HEK293T (cell line): ENCODE results near the gene NT5DC1.

ENCODE experiments used
- CTCF ChIA-PET: fragments of 350-600 bp; formaldehyde crosslinking; extraction: SDS; loops from one replicate; lab custom pipeline; 2021; ENCODE audit warnings: antibody characterized with exemption, inconsistent platforms; lab: Yijun Ruan, JAX
- POLR2A ChIA-PET: fragments of 350-600 bp; formaldehyde crosslinking; extraction: SDS; loops from one replicate; lab custom pipeline; 2020; ENCODE audit warnings: antibody characterized with exemption, inconsistent platforms; lab: Yijun Ruan, JAX
- DNase-seq: peaks from one replicate; pipeline ENCODE4 v3.0.0; 2012; ENCODE audit warnings: mixed read lengths; ENCODE audit errors: extremely low spot score
- ARNT ChIP-seq: fragments of 450-650 bp; IDR thresholded peaks from 2 replicates; pipeline ENCODE4 v1.6.1; 2017; ENCODE audit warnings: mild to moderate bottlenecking
- BHLHE40 ChIP-seq: fragments of 450-650 bp; IDR thresholded peaks from 2 replicates; pipeline ENCODE4 v1.6.1; 2016; ENCODE audit warnings: mild to moderate bottlenecking, moderate library complexity, borderline replicate concordance
- CTBP1 ChIP-seq: fragments of 450-650 bp; IDR thresholded peaks from 2 replicates; pipeline ENCODE4 v1.6.1; 2016; ENCODE audit warnings: borderline replicate concordance
- ELF4 ChIP-seq: fragments of 450-650 bp; IDR thresholded peaks from 2 replicates; pipeline ENCODE4 v1.6.1; 2017; ENCODE audit warnings: antibody characterized with exemption
- FOXA1 ChIP-seq: fragments of 450-650 bp; IDR thresholded peaks from 2 replicates; pipeline ENCODE4 v1.6.1; 2016; ENCODE audit warnings: mild to moderate bottlenecking
- FOXK2 ChIP-seq: fragments of 450-650 bp; IDR thresholded peaks from 2 replicates; pipeline ENCODE4 v1.6.1; 2016; ENCODE audit warnings: mild to moderate bottlenecking
- FOXM1 ChIP-seq: fragments of 450-650 bp; IDR thresholded peaks from 2 replicates; pipeline ENCODE4 v1.6.1; 2017; ENCODE audit warnings: mild to moderate bottlenecking, borderline replicate concordance
- HDGF ChIP-seq: fragments of 450-650 bp; IDR thresholded peaks from 2 replicates; pipeline ENCODE4 v1.6.1; 2017; ENCODE audit warnings: antibody characterized with exemption, borderline replicate concordance
- L3MBTL2 ChIP-seq: fragments of 450-650 bp; conservative IDR thresholded peaks from 2 replicates; pipeline ENCODE4 v1.6.1; 2016; ENCODE audit warnings: mild to moderate bottlenecking
- LEF1 ChIP-seq: fragments of 450-650 bp; IDR thresholded peaks from 2 replicates; pipeline ENCODE4 v1.6.1; 2017; ENCODE audit warnings: mild to moderate bottlenecking, borderline replicate concordance
- NFRKB ChIP-seq: fragments of 450-650 bp; IDR thresholded peaks from 2 replicates; pipeline ENCODE4 v1.6.1; 2016; ENCODE audit warnings: mild to moderate bottlenecking, moderate library complexity
- PKNOX1 ChIP-seq: fragments of 450-650 bp; IDR thresholded peaks from 2 replicates; pipeline ENCODE4 v1.6.1; 2016
- SP1 ChIP-seq: fragments of 450-650 bp; IDR thresholded peaks from 2 replicates; pipeline ENCODE4 v1.6.1; 2017
- SUZ12 ChIP-seq: fragments of 450-650 bp; IDR thresholded peaks from 2 replicates; pipeline ENCODE4 v1.6.1; 2016; ENCODE audit warnings: mild to moderate bottlenecking
- TARDBP ChIP-seq: fragments of 450-650 bp; IDR thresholded peaks from 2 replicates; pipeline ENCODE4 v1.6.1; 2016
- ZNF384 ChIP-seq: fragments of 450-650 bp; IDR thresholded peaks from 2 replicates; pipeline ENCODE4 v1.6.1; 2016

The NT5DC1 gene

DNA sequence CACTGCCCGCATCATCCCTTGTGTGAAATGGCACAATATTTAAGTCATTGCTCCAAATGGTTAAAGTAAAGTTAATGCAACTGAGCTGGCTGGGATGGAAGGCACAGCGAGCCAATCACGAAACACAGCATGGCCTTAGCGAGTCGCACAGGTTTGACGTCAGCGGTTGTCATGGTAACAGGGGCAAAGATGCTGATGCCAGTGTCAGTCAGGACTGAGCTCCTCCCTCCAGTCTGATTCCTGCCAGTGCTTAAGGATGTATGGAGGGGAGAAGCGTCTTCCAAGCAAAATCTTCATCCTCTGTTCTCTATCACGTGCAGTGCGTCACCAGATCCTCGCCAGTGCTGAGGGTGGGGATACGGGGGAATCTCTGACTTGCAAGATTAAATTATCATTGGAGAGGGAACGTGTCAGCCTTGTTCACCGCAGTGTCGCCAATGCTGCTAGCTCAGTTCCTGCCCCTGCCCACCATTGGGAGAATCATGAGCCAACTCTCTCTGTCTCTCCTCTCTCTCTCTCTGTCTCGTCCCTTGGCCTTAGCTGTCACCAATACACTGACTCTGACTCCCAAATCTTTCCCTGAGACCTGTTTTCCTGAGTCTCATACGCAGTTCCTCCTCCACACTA, 128.7 kb downstream of the NT5DC1 start:
- TF ChIP-seq PKNOX1 (peak; percentile 85), L3MBTL2 (no peak)
- DNase-seq = peak; percentile 42
- CTCF ChIA-PET = interaction anchor here (3.0 kb wide), 1 partner anchor 12 kb away, joined by 16 read pairs; no protein-coding TSS in a partner anchor
- POLR2A ChIA-PET = interaction anchor here (1.0 kb wide), 1 partner anchor 25 kb away, joined by 3 read pairs; the partner anchor contains the start of gene TSPYL4

DNA sequence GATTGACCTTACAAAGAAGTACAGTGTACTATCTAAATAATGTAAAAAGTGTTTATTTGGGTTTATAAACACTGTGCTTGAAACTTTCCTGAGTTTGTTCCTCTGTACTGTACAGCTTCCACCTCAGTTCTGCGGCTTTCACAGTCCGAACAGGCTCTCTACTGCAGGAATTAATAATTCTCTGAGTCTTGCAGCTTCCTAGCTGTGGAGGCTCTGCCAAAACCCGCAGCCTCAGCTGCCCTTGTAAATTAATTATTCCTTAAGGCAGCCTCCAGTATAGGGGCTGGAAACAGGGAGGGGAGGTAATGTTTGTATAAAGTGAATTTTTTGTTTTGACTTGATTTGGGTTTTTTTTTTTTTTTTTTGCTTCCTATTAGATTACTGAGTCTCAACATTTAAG, 134.0 kb downstream of the NT5DC1 start:
- POLR2A ChIA-PET = no interaction called here
- TF ChIP-seq TARDBP (no peak), FOXA1 (no peak), SUZ12 (no peak), BHLHE40 (no peak)
- no peak for DNase-seq
- CTCF ChIA-PET = no interaction called here

GRCh38 chr6:116238083-116238482, 137.4 kb downstream of the NT5DC1 start:
- CTCF ChIA-PET = no interaction called here

DNA sequence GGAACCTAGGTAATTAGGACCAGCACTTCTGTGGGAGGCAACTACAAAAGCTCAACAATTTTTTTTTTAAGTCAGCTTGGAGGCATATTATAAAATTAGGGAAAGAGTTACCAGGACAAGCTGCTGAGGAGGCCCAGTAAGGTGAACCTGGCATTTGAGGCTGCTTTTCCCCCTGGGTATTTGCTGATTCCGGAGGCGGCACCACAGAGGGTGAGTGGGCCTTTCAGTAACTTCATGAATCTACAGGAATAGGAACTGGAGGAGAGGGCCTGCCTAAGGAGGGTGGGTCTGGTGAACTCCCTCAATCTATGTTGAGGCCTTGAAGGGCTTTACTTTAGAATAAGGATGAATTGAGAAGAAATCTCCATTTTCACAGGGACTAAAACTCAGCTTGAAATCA, 138.6 kb downstream of the NT5DC1 start:
- TF ChIP-seq FOXA1 (no peak), FOXK2 (no peak)
- POLR2A ChIA-PET = no interaction called here
- CTCF ChIA-PET = no interaction called here

More at GRCh38 chr6:116238083-116238482, 137.4 kb downstream of the NT5DC1 start:
- no peak for DNase-seq
- TF ChIP-seq SUZ12 = no peak
- no peak for TF ChIP-seq BHLHE40
- TF ChIP-seq CTBP1 = no peak
- TF ChIP-seq HDGF = no peak
- TF ChIP-seq FOXK2 = no peak
- no peak for TF ChIP-seq FOXA1
- TF ChIP-seq SP1 = no peak
- no peak for TF ChIP-seq ZNF384
- POLR2A ChIA-PET = interaction anchor here (1.5 kb wide), 1 partner anchor 16 kb away, joined by 6 read pairs; the partner anchor contains the start of gene TSPYL4

DNA sequence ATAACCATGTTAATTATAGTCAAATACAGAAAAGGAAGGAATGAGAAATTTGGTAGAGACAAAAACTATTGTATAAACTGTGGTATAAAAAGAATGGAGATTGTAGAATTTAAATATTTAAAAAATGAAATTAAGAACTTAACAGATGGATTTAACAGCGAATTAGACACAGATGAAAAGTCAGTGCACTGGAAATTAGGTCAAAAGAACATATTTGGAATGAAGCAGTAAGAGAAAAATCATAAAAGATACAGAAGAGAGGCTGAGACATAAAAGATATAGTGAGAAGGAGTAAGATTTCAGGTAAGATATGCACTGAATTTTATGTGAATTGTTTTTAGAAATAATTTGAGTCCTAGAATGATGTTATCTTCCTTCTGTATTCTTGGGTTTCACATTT, 139.2 kb downstream of the NT5DC1 start:
- ChIA-PET CTCF (no interaction called here), POLR2A (no interaction called here)
- TF ChIP-seq PKNOX1 (no peak), ARNT (no peak), FOXK2 (no peak), ZNF384 (no peak), HDGF (no peak), LEF1 (no peak), SUZ12 (no peak), NFRKB (no peak), FOXM1 (no peak), BHLHE40 (no peak), SP1 (no peak), L3MBTL2 (no peak)
- no peak for DNase-seq

More for the DNA sequence above, 138.6 kb downstream of the NT5DC1 start:
- no peak for DNase-seq

DNA sequence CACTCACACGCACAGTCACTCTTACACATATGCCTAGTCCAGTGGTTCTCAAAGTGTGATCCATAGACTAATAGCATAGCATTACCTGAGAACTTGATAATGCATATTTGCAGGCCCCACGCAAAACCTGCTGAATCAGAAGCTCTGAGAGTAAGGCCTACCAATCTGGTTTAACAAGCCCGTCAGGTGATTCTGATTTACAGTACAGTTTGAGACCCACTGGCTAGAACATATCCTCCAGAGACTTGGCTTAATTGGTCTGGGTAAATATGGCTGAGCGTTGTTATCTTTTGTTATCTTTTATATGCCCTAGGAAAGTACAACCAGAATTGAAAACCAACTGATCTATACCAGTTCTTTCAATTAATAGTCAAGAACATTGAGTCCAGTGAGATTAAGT, 143.6 kb downstream of the NT5DC1 start:
- TF ChIP-seq ZNF384 = no peak
- TF ChIP-seq SUZ12 = no peak
- TF ChIP-seq PKNOX1 = peak; percentile 81
- TF ChIP-seq CTBP1 = peak; percentile 7; the same call in 1 of the 2 replicates
- ChIA-PET CTCF (no interaction called here), POLR2A (no interaction called here)
- DNase-seq = peak; percentile 33

DNA sequence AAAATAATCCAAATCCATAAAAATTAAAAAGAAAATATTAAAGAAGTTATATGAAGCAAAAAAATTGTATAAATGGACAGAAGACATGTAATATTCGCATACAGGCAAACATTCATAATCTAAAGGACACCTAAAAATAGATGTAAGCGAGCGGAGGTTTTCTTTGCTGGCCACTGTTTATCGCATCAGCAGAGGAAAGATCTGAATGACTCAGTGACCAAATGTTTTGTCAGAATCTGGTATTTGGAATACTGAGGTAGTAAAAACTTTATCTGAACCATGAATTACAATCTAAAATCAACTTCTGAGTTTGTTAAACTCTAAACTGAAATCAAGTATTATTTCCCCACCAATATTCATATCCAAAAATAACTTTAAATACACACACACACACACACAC, 145.4 kb downstream of the NT5DC1 start:
- POLR2A ChIA-PET = no interaction called here
- no peak for TF ChIP-seq ELF4
- no peak for TF ChIP-seq BHLHE40
- TF ChIP-seq HDGF = no peak
- no peak for TF ChIP-seq FOXA1
- no peak for TF ChIP-seq ARNT
- no peak for TF ChIP-seq NFRKB
- no peak for TF ChIP-seq ZNF384
- no peak for TF ChIP-seq FOXK2
- CTCF ChIA-PET = no interaction called here
- no peak for DNase-seq

GRCh38 chr6:116247285-116247684, 146.6 kb downstream of the NT5DC1 start:
- TF ChIP-seq FOXA1 (no peak), BHLHE40 (no peak), NFRKB (no peak), LEF1 (no peak), SUZ12 (no peak), ZNF384 (no peak), ARNT (no peak), L3MBTL2 (no peak), HDGF (no peak)
- POLR2A ChIA-PET = no interaction called here
- CTCF ChIA-PET = no interaction called here
- DNase-seq = no peak
